Caco-2 (cell line): ENCODE measurements around the gene SPDYE2B. TPM values are rescaled to one million over a fixed set of nuclear protein-coding genes. Genes with fewer than 3 reads are reported as not detected.
"Not testable (repeated sequence)": the region's sequence is repeated elsewhere in the genome, so short reads cannot be mapped to it uniquely, and the experiment has no call there.

Experiments used
- BruUV-seq: library from RNA; stranded (reverse); fragments of 400-500 nt; replicated peaks from 2 replicates; lab custom pipeline; 2021; lab: Mats Ljungman, UMichigan
- CTCF ChIA-PET: fragments of 300-600 bp; sonication (Branson Sonifier 250); formaldehyde crosslinking; loops from one replicate; lab custom pipeline; 2022; ENCODE audit warnings: antibody characterized with exemption; lab: Charles Lee
- POLR2A ChIA-PET: fragments of 300-600 bp; sonication (Branson Sonifier 250); formaldehyde crosslinking; loops from one replicate; lab custom pipeline; 2022; ENCODE audit warnings: antibody characterized with exemption; lab: Charles Lee
- DNase-seq, 2 experiments: peaks; one replicate each; pipeline versions ENCODE4 v3.0.0 to v3.0.0-alpha.2; 2020 to 2022
- H3K27me3 ChIP-seq: replicated peaks from 2 replicates; pipeline ENCODE4 v1.6.0; 2011; ENCODE audit warnings: low read length; ENCODE audit not compliant: control insufficient read depth, insufficient read depth
- H3K36me3 ChIP-seq: 2 replicates; pipeline ENCODE4 v1.5.1; 2011; ENCODE audit warnings: low read length; ENCODE audit not compliant: control insufficient read depth, insufficient read depth
- H3K4me1 ChIP-seq: fragments of 250-450 bp; sonication (Bioruptor Pico); 2 replicates; pipeline ENCODE4 v1.5.1; 2020; ENCODE audit warnings: mild to moderate bottlenecking
- H3K4me3 ChIP-seq: 2 replicates; pipeline ENCODE4 v1.5.1; 2011; ENCODE audit warnings: low read depth, mild to moderate bottlenecking, control low read depth, low read length
- H3K9me3 ChIP-seq: fragments of 250-450 bp; sonication (Bioruptor Pico); 2 replicates; pipeline ENCODE4 v1.5.1; 2020; ENCODE audit warnings: mild to moderate bottlenecking, moderate library complexity
- H3K27ac Mint-ChIP-seq: one replicate; pipeline ENCODE4 v1.8.0; 2022; ENCODE audit warnings: mixed read lengths; ENCODE audit not compliant: unreplicated experiment
- H3K27me3 Mint-ChIP-seq: one replicate; pipeline ENCODE4 v1.8.0; 2022; ENCODE audit warnings: mixed read lengths; ENCODE audit not compliant: insufficient read depth, unreplicated experiment
- H3K36me3 Mint-ChIP-seq: one replicate; pipeline ENCODE4 v1.8.0; 2022; ENCODE audit warnings: mild to moderate bottlenecking, mixed read lengths; ENCODE audit not compliant: insufficient read depth, unreplicated experiment
- H3K4me1 Mint-ChIP-seq: one replicate; pipeline ENCODE4 v1.8.0; 2022; ENCODE audit warnings: low read depth, mixed read lengths; ENCODE audit not compliant: unreplicated experiment
- H3K4me3 Mint-ChIP-seq: one replicate; pipeline ENCODE4 v1.8.0; 2022; ENCODE audit warnings: mild to moderate bottlenecking, moderate library complexity, mixed read lengths; ENCODE audit not compliant: unreplicated experiment
- H3K9me3 Mint-ChIP-seq: one replicate; pipeline ENCODE4 v1.8.0; 2022; ENCODE audit warnings: mixed read lengths; ENCODE audit not compliant: unreplicated experiment
- intact Hi-C: fragments of 100-400 bp; cut with micrococcal nuclease; formaldehyde crosslinking; loops from one replicate; pipeline ENCODE4 v1.10.0; 2022; ENCODE audit not compliant: unreplicated experiment
- total RNA-seq: library from RNA; stranded (reverse); gene quantifications from 2 replicates; pipeline ENCODE4 v1.2.3, GENCODE V29; 2022

The SPDYE2B gene
- total RNA-seq, 1 experiment from 2014 or later: not detected

GRCh38 chr7:102671166-102671955 lies 21.2 kb downstream of the SPDYE2B start, which contains the start of gene POLR2J2:
Gene POLR2J2, minus strand, starts transcription at chr7:102671663. Its CDS starts 62 bp downstream, at chr7:102671601.
- intact Hi-C loops, CTCF ChIA-PET, H3K9me3 ChIP-seq, H3K36me3 ChIP-seq, H3K9me3 Mint-ChIP-seq, H3K4me1 ChIP-seq, H3K27me3 ChIP-seq, H3K27ac Mint-ChIP-seq, H3K4me1 Mint-ChIP-seq, H3K36me3 Mint-ChIP-seq, H3K4me3 Mint-ChIP-seq, H3K27me3 Mint-ChIP-seq, POLR2A ChIA-PET: not testable (repeated sequence)
- BruUV-seq: TSS peak; percentile 64
- peak within 1 kb of the TSS; percentile 37 for H3K4me3 ChIP-seq
- DNase-seq: peak in 1 of 2 experiments; percentile 19

- H3K27me3 Mint-ChIP-seq, H3K27me3 ChIP-seq, H3K9me3 Mint-ChIP-seq, H3K36me3 ChIP-seq, BruUV-seq, POLR2A ChIA-PET, H3K4me3 Mint-ChIP-seq, H3K9me3 ChIP-seq, H3K4me1 ChIP-seq, H3K4me1 Mint-ChIP-seq, CTCF ChIA-PET, H3K27ac Mint-ChIP-seq, DNase-seq, H3K36me3 Mint-ChIP-seq, intact Hi-C loops, H3K4me3 ChIP-seq: not testable (repeated sequence)
Measured at GRCh38 chr7:102671956-102672307, 21.8 kb downstream of the SPDYE2B start.

GRCh38 chr7:102673447-102674067 lies 23.4 kb downstream of the SPDYE2B start:
- H3K36me3 Mint-ChIP-seq, CTCF ChIA-PET, H3K36me3 ChIP-seq, H3K27me3 Mint-ChIP-seq, H3K4me3 ChIP-seq, H3K9me3 Mint-ChIP-seq, H3K4me1 ChIP-seq, intact Hi-C loops, H3K27ac Mint-ChIP-seq, BruUV-seq, POLR2A ChIA-PET, H3K4me3 Mint-ChIP-seq, H3K27me3 ChIP-seq, H3K4me1 Mint-ChIP-seq, H3K9me3 ChIP-seq, DNase-seq: not testable (repeated sequence)

- H3K4me3 ChIP-seq, H3K27me3 Mint-ChIP-seq, H3K27me3 ChIP-seq, H3K4me1 ChIP-seq, H3K9me3 Mint-ChIP-seq, CTCF ChIA-PET, H3K9me3 ChIP-seq, H3K4me3 Mint-ChIP-seq, H3K36me3 Mint-ChIP-seq, DNase-seq, POLR2A ChIA-PET, H3K27ac Mint-ChIP-seq, H3K36me3 ChIP-seq, H3K4me1 Mint-ChIP-seq, BruUV-seq, intact Hi-C loops: not testable (repeated sequence)
Measured at GRCh38 chr7:102675545-102675944, 25.4 kb downstream of the SPDYE2B start.

GRCh38 chr7:102680780-102681179 lies 30.7 kb downstream of the SPDYE2B start:
- H3K27me3 Mint-ChIP-seq, H3K9me3 ChIP-seq, H3K36me3 Mint-ChIP-seq, BruUV-seq, DNase-seq, H3K36me3 ChIP-seq, intact Hi-C loops, H3K4me3 ChIP-seq, H3K27me3 ChIP-seq, H3K27ac Mint-ChIP-seq, H3K4me1 Mint-ChIP-seq, H3K9me3 Mint-ChIP-seq, POLR2A ChIA-PET, CTCF ChIA-PET, H3K4me3 Mint-ChIP-seq, H3K4me1 ChIP-seq: not testable (repeated sequence)

GRCh38 chr7:102682560-102682959 lies 32.4 kb downstream of the SPDYE2B start:
- H3K9me3 ChIP-seq, H3K27ac Mint-ChIP-seq, H3K9me3 Mint-ChIP-seq, H3K36me3 ChIP-seq, H3K27me3 ChIP-seq, H3K4me1 Mint-ChIP-seq, H3K4me3 ChIP-seq, DNase-seq, H3K4me3 Mint-ChIP-seq, intact Hi-C loops, H3K27me3 Mint-ChIP-seq, BruUV-seq, H3K4me1 ChIP-seq, H3K36me3 Mint-ChIP-seq, POLR2A ChIA-PET, CTCF ChIA-PET: not testable (repeated sequence)
